ENCODE data around the gene CGB7.
"Not testable (repeated sequence)": the region's sequence is repeated elsewhere in the genome, so short reads cannot be mapped to it uniquely, and the experiment has no call there.

The CGB7 gene

DNA sequence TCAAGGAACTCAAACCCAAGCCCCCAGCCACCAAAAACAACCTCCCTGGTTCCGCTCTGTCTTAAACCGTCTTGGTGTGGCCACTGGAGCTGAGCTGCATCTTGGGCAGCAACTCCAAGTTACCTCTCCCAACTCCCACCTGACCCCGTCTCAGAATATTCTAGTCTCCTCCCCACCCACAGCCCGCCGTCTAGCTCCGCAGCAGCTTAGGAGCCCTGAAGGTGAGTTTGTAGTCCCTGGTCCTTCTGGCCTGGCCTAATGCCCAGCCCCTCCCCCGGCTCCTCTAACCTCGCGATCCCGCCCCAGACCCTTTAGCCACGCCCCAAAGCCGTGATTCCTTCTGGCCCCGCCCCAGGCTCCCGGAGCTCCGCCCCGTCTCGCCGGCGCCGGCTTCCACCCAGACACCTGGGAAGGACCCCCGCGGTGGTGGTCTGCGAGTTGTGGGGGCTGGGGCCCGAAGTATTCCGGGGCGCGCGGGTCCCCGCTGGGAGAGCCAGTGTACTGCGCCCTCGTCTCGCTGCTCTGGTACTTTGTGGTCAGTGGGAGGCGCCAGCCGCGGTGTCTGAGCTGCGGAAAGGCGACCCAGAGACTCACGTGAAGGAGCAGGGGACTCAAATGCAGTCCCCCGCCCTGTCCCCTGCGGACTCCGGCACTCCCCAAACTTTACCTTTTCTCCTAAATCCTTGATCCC is 38.2 kb downstream of the CGB7 start:
- TF ChIP-seq, protein P1, sequence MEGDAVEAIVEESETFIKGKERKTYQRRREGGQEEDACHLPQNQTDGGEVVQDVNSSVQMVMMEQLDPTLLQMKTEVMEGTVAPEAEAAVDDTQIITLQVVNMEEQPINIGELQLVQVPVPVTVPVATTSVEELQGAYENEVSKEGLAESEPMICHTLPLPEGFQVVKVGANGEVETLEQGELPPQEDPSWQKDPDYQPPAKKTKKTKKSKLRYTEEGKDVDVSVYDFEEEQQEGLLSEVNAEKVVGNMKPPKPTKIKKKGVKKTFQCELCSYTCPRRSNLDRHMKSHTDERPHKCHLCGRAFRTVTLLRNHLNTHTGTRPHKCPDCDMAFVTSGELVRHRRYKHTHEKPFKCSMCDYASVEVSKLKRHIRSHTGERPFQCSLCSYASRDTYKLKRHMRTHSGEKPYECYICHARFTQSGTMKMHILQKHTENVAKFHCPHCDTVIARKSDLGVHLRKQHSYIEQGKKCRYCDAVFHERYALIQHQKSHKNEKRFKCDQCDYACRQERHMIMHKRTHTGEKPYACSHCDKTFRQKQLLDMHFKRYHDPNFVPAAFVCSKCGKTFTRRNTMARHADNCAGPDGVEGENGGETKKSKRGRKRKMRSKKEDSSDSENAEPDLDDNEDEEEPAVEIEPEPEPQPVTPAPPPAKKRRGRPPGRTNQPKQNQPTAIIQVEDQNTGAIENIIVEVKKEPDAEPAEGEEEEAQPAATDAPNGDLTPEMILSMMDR (conservative IDR thresholded peaks at IDR 0.05; ENCODE audit: low read depth, low read length) = no peak
- H3K4me3 ChIP-seq (ENCODE audit: low read depth, low read length) = peak overlapping the region; percentile 47
- peak; percentile 45 for DNase-seq (ENCODE audit: low read depth)

DNA sequence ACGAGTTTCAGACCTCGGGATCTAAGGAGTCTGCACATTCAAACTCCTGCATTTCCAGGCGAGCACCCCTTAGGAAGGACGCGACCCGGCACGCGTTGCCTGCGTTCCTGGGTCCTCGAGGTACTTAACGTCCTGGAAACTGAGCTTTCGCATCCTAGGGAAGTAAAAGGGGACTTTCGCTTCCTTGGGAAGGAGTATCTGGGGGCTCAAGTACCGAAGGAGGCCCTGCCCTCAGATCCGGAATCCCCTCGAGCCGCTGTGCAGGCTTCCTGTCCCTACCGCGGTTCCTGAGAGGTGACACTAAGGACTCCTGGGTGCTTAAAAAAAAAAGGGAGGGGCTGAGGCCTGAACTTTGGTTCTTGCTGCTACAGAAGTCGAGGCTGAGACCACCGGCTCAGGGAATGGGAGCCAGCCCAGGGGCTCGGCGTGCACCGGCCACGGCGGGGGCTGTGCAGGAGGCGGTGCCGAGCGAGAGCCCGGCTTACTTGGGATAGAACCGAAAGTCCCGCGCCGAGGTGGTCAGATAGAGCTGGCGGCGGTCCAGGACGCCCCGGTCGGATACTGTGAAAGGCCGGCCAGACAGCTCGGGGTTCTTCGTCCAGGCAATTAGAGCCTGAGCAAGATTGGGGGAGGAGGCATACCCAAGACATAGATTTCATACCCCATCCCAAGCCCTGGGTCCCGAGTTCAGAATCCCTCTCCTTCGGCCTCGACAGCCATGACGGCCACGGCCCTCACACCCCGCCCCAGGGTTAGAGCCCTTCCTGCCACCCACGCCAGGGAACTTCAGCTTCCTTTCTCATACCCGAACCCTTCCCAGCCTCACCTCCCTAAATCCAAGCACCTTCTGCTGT is 38.9 kb downstream of the CGB7 start:
- DNase-seq (ENCODE audit: low read depth) = not testable (repeated sequence)
- peak overlapping the region; percentile 47 for H3K4me3 ChIP-seq (ENCODE audit: low read depth, low read length)

DNA sequence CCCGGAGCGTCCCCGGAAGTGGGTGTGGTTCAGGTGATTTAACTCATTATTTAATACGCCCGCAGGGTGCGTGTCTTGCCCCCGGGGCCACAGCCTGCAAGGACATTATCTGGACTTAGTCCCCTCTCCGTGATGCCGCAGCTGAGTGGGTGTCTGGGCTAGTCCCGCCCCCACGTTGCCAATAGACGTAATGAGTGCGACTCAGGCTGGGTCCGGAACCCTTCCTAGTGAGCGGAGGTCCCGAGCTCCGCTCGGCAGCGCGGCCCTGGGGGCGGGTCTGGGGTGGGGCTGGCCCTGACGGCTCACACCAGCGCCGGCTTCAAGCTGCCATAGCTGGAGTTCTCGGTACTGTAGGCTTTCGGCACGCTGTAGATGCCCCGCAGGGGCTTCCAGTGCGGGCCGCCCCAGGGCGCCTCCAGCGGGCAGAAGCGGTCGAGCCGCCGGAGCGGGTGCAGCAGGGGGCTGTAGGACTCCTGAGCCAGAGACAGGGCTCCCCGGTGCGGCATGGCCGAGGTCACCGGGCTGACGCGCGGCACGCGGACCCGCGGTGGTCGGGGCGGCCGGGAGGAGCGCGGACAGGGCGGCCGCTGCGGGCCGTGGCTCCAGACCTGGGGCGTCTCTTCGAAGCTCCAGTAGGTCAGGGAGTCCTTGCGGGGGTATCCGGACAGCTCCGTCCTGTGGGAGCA is 39.7 kb downstream of the CGB7 start:
- TF ChIP-seq, protein P1 (conservative IDR thresholded peaks at IDR 0.05; ENCODE audit: low read depth, low read length) = peak; percentile 61
- DNase-seq (ENCODE audit: low read depth) = peak; percentile 62
- peak overlapping the region; percentile 47 for H3K4me3 ChIP-seq (ENCODE audit: low read depth, low read length)

DNA sequence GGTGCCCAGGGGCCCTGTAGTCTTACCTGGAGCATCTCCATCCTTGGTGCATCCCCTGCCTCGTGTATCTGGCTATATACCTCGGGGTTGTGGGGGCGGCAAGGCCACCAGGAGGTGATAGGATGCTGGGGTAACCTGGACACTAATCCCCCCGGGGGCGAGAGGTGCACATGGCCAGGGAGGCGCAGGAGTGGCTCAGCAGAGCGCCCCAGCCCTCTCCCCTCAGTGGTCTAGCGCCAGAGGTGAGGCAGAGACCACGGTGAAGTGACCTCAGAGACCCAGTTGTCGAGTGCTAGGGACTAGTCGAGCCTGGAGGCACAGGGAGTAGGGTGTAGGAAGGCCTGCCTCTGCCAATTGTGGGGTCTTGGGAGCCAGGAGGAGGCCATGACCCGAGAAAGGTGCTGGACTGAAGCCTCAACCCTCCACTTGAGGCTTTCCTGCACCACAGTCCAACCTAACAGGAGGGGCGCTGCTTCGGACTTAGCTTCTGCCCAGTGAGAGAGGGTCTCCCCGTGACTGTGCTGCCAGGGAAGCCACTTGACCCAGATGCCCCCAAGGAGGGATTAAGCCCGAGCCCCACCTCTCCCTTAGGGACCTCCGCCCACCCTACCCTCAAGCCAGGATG is 40.4 kb downstream of the CGB7 start, which contains the start of gene LHB:
Gene LHB, minus strand, starts transcription at position 51 of the 625 bp plus-strand sequence. Its CDS starts 10 bp downstream, at position 41.
- DNase-seq (ENCODE audit: low read depth) = no peak
- TF ChIP-seq, protein P1 (conservative IDR thresholded peaks at IDR 0.05; ENCODE audit: low read depth, low read length) = no peak
- peak within 1 kb of the TSS; percentile 47 for H3K4me3 ChIP-seq (ENCODE audit: low read depth, low read length)

DNA sequence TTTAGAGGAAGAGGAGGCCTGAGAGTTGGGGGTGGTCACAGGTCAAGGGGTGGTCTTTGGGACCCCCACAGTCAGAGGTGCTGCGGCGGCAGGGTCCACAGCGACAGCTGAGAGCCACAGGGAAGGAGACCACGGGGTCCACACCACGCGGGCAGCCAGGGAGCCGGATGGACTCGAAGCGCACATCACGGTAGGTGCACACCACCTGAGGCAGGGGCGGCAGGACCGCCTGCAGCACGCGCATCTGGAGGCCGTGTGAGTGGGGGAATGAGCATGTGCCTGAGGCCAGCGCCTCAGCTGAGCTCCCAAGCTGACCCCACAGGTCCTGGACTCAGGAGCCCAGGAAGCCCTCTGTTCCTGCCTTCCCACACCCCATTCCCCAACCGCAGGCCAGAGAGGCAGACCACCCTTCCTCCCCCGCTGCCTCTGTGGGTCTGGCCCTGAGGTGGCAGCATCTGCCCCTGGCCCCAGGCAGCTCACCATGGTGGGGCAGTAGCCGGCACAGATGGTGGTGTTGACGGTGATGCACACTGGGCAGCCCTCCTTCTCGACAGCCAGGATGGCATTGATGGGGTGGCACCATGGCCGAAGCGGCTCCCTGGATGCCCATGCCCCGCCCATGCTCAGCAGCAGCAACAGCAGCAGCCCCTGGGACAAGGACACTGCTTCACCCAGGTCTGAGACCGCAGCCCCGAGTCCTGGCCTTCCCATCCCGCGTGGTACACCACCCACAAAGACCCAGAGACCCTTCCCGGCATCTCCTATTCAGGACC is 41.3 kb downstream of the CGB7 start:
- TF ChIP-seq, protein P1 (conservative IDR thresholded peaks at IDR 0.05; ENCODE audit: low read depth, low read length) = no peak
- no peak for DNase-seq (ENCODE audit: low read depth)
- H3K4me3 ChIP-seq (ENCODE audit: low read depth, low read length) = no peak overlapping the region

DNA sequence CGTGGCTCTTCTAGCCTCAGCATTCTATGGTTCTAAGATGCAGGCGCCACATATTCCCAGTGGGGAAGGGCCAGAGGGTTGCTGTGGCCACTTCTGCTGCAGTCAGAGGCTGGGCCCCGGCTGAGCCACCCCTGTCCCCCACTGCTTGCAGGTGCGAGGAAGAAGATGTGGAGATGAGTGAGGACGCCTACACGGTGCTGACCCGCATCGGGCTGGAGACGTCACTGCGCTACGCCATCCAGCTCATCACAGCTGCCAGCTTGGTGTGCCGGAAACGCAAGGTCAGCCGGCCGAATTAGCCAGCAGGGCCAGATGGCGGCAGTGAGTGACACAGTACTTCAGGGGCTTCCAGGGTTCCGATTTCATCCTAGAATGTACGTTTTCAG is 42.7 kb downstream of the CGB7 start:
- no peak for DNase-seq (ENCODE audit: low read depth)
- H3K4me3 ChIP-seq (ENCODE audit: low read depth, low read length) = no peak overlapping the region
- TF ChIP-seq, protein P1 (conservative IDR thresholded peaks at IDR 0.05; ENCODE audit: low read depth, low read length) = no peak
